Epithelial cell of proximal tubule (primary cell): ENCODE data around the gene BICRA. TPM values are rescaled to one million over a fixed set of nuclear protein-coding genes. Genes with fewer than 3 reads are reported as not detected.
"Not testable (repeated sequence)": the region's sequence is repeated elsewhere in the genome, so short reads cannot be mapped to it uniquely, and the experiment has no call there.

Source experiments
- DNase-seq: peaks from one replicate; pipeline ENCODE4 v3.0.0-alpha.2; 2011; ENCODE audit warnings: low read depth
- H3K4me3 ChIP-seq: 2 replicates; pipeline ENCODE4 v1.5.1; 2011; ENCODE audit warnings: low read depth, mild to moderate bottlenecking, low read length
- CTCF ChIP-seq: conservative IDR thresholded peaks from 2 replicates; pipeline ENCODE4 v1.5.1; 2012; ENCODE audit warnings: low read depth, mild to moderate bottlenecking, low read length
- total RNA-seq: library from RNA; depleted of rRNA; stranded (reverse); fragments of >200 nt; gene quantifications from 2 replicates; pipeline ENCODE4 v1.2.3, GENCODE V29; 2015

Gene BICRA
- total RNA-seq, 1 donor from 2014 or later: 2.1 TPM

- no peak within 1 kb of the TSS for H3K4me3 ChIP-seq
- no peak for DNase-seq
- no peak for TF ChIP-seq CTCF
Observed at GRCh38 chr19:47573071-47574026, 35.6 kb upstream of the BICRA start, which contains the start of gene ZNF541. Gene ZNF541, minus strand, starts transcription at chr19:47573148. Its CDS starts 17,292 bp downstream, at chr19:47555856.

GRCh38 chr19:47580397-47580796, 28.5 kb upstream of the BICRA start:
- TF ChIP-seq CTCF: no peak
- no peak for DNase-seq
- H3K4me3 ChIP-seq: no peak overlapping the region

- no peak for DNase-seq
- TF ChIP-seq CTCF: no peak
- no peak overlapping the region for H3K4me3 ChIP-seq
Observed at GRCh38 chr19:47581605-47582319, 27.2 kb upstream of the BICRA start.

- TF ChIP-seq CTCF: no peak
- DNase-seq: no peak
- H3K4me3 ChIP-seq: no peak overlapping the region
Observed at GRCh38 chr19:47582320-47582909, 26.5 kb upstream of the BICRA start.

GRCh38 chr19:47583161-47583560, 25.8 kb upstream of the BICRA start:
- not testable (repeated sequence) for H3K4me3 ChIP-seq, DNase-seq

GRCh38 chr19:47587295-47587694, 21.6 kb upstream of the BICRA start:
- no peak overlapping the region for H3K4me3 ChIP-seq
- no peak for DNase-seq
- TF ChIP-seq CTCF: no peak

- H3K4me3 ChIP-seq: no peak overlapping the region
- no peak for TF ChIP-seq CTCF
- no peak for DNase-seq
Observed at GRCh38 chr19:47589824-47590223, 19.1 kb upstream of the BICRA start.
